ENCODE measurements around the gene MYO15A. TPM values are rescaled to one million over a fixed set of nuclear protein-coding genes. Genes with fewer than 3 reads are reported as not detected.

Gene MYO15A
- total and polyA plus RNA-seq, 2 donors (not counting 1 experiment from before 2014, with no cell fraction given) = 2.5 to 3.1 TPM

- no peak overlapping the region for H3K27ac Mint-ChIP-seq
- Histone ChIP-seq H3K27ac (ENCODE audit: low read length in 2 of 2) (no peak overlapping the region), H3K9ac (ENCODE audit: low read length) (no peak overlapping the region), H3K4me1 (ENCODE audit: control insufficient read depth in 2 of 2, insufficient read depth in 2 of 2, low read length in 2 of 2) (no peaks in the 10 kb centered on the region), H3K27me3 (replicated peaks in 1 of 4; ENCODE audit: control extremely low read depth in 1 of 4, control insufficient read depth in 3 of 4, insufficient read depth in 4 of 4, low read length in 3 of 4) (peaks cover 0 to 3% (median 0%) of the 10 kb centered on the region in 4 experiments), H4K20me1 (ENCODE audit: control insufficient read depth, insufficient read depth, low read length, poor library complexity, severe bottlenecking) (no peaks in the 10 kb centered on the region), H3K36me3 (replicated peaks in 1 of 2; ENCODE audit: control extremely low read depth in 1 of 2, control insufficient read depth in 1 of 2, extremely low read depth in 1 of 2, insufficient read depth in 2 of 2, low read length in 1 of 2) (no peaks in the 10 kb centered on the region), H2AFZ (ENCODE audit: insufficient read depth, low read depth, low read length, poor library complexity, severe bottlenecking) (no peak overlapping the region), H3K4me3 (ENCODE audit: control extremely low read depth in 1 of 5, extremely low read depth in 1 of 5, insufficient read depth in 1 of 5, low read depth in 2 of 5, low read length in 4 of 5) (no peak overlapping the region), H3K79me2 (ENCODE audit: control insufficient read depth, insufficient read depth, low read length) (no peaks in the 10 kb centered on the region), H3K9me3 (ENCODE audit: control extremely low read depth in 1 of 3, control insufficient read depth in 2 of 3, insufficient read depth in 1 of 3, low read length in 2 of 3) (no peaks in the 10 kb centered on the region), H3K4me2 (replicated peaks; ENCODE audit: low read depth, low read length, poor library complexity, severe bottlenecking) (no peak overlapping the region)
- 92% methylated on average over 5 of the region's 6 CpGs for WGBS (ENCODE audit: insufficient coverage)
- intact Hi-C loops (cut with micrococcal nuclease) = no loop called here
- DNase-seq (no peak), ATAC-seq (ENCODE audit: low read depth) (no peak)
- peaks cover 18% of the 10 kb centered on the region for H3K27me3 Mint-ChIP-seq
- no peaks in the 10 kb centered on the region for H3K4me1 Mint-ChIP-seq
- no peaks in the 10 kb centered on the region for H3K9me3 Mint-ChIP-seq (ENCODE audit: insufficient read depth)
- ChIA-PET POLR2A (no interaction called here), CTCF (no interaction called here)
- H3K4me3 Mint-ChIP-seq = no peak overlapping the region
- TF ChIP-seq EZH2 (IDR thresholded peaks at IDR 0.05; ENCODE audit: borderline replicate concordance, insufficient read depth, low read depth, low read length, poor library complexity, severe bottlenecking) (no peak), CTCF (IDR thresholded peaks at IDR 0.05) (no peak)
These were observed 33.8 kb upstream of the MYO15A start for GRCh38 chr17:18074566-18075272.

- Histone ChIP-seq H3K79me2 (ENCODE audit: control insufficient read depth, insufficient read depth, low read length) (no peaks in the 10 kb centered on the region), H3K4me1 (ENCODE audit: control insufficient read depth in 2 of 2, insufficient read depth in 2 of 2, low read length in 2 of 2) (no peaks in the 10 kb centered on the region), H4K20me1 (ENCODE audit: control insufficient read depth, insufficient read depth, low read length, poor library complexity, severe bottlenecking) (no peaks in the 10 kb centered on the region), H3K4me2 (replicated peaks; ENCODE audit: low read depth, low read length, poor library complexity, severe bottlenecking) (no peak overlapping the region), H3K27me3 (replicated peaks in 1 of 4; ENCODE audit: control extremely low read depth in 1 of 4, control insufficient read depth in 3 of 4, insufficient read depth in 4 of 4, low read length in 3 of 4) (peaks cover 0 to 3% (median 0%) of the 10 kb centered on the region in 4 experiments), H3K27ac (ENCODE audit: low read length in 2 of 2) (no peak overlapping the region), H3K9me3 (ENCODE audit: control extremely low read depth in 1 of 3, control insufficient read depth in 2 of 3, insufficient read depth in 1 of 3, low read length in 2 of 3) (no peaks in the 10 kb centered on the region), H2AFZ (ENCODE audit: insufficient read depth, low read depth, low read length, poor library complexity, severe bottlenecking) (no peak overlapping the region), H3K36me3 (replicated peaks in 1 of 2; ENCODE audit: control extremely low read depth in 1 of 2, control insufficient read depth in 1 of 2, extremely low read depth in 1 of 2, insufficient read depth in 2 of 2, low read length in 1 of 2) (no peaks in the 10 kb centered on the region), H3K4me3 (ENCODE audit: control extremely low read depth in 1 of 5, extremely low read depth in 1 of 5, insufficient read depth in 1 of 5, low read depth in 2 of 5, low read length in 4 of 5) (no peak overlapping the region), H3K9ac (ENCODE audit: low read length) (no peak overlapping the region)
- CTCF ChIA-PET = no interaction called here
- Mint-ChIP-seq H3K27me3 (peaks cover 22% of the 10 kb centered on the region), H3K4me1 (no peaks in the 10 kb centered on the region), H3K9me3 (ENCODE audit: insufficient read depth) (no peaks in the 10 kb centered on the region), H3K27ac (no peak overlapping the region), H3K4me3 (no peak overlapping the region)
- ATAC-seq (ENCODE audit: low read depth) = no peak
- intact Hi-C loops (cut with micrococcal nuclease) = no loop called here
- WGBS (ENCODE audit: insufficient coverage) = 93% methylated on average over 6 of the region's 7 CpGs
- no peak for DNase-seq
- POLR2A ChIA-PET = no interaction called here
- TF ChIP-seq CTCF (IDR thresholded peaks at IDR 0.05) = no peak
- TF ChIP-seq EZH2 (IDR thresholded peaks at IDR 0.05; ENCODE audit: borderline replicate concordance, insufficient read depth, low read depth, low read length, poor library complexity, severe bottlenecking) = no peak
These were observed 31.6 kb upstream of the MYO15A start for GRCh38 chr17:18076936-18077335.

All from B cell (primary cell).